SK-N-SH (cell line): ENCODE measurements around the gene BABAM1. TPM values are rescaled to one million over a fixed set of nuclear protein-coding genes. Genes with fewer than 3 reads are reported as not detected.
A peak's percentile ranks its signal among the peaks of the same experiment; 100 is the strongest.

Experiments
- CTCF ChIA-PET: fragments of 300-600, 350-600 bp; formaldehyde crosslinking; extraction: SDS; loops from one replicate; lab custom pipeline; 2021; lab: Yijun Ruan, JAX
- POLR2A ChIA-PET: fragments of 350-600 bp; sonication (Branson Sonifier 250); formaldehyde crosslinking; extraction: SDS; loops from one replicate; lab custom pipeline; 2020; ENCODE audit warnings: antibody characterized with exemption, inconsistent platforms; lab: Yijun Ruan, JAX
- DNase-seq: peaks from one replicate; pipeline ENCODE4 v3.0.0; 2012
- H2AFZ ChIP-seq: fragments of 200-600 bp; sonication (generic); 2 replicates; pipeline ENCODE4 v1.8.1; 2016; ENCODE audit warnings: antibody characterized with exemption, mild to moderate bottlenecking, low read depth
- H3F3A ChIP-seq: fragments of 200-600 bp; sonication (generic); replicated peaks from 2 replicates; pipeline ENCODE3; 2016; ENCODE audit warnings: antibody characterized with exemption, mild to moderate bottlenecking; ENCODE audit not compliant: insufficient read depth
- H3K27ac ChIP-seq, 2 experiments: fragments of 200-500 bp in 1 of 2; fragments of 200-600 bp in 1 of 2; sonication (Bioruptor generic) in 1 of 2; sonication (generic), shearing (Covaris generic) in 1 of 2; 2 replicates each; pipeline versions ENCODE4 v1.5.1 to v1.6.1; 2014 to 2016; ENCODE audit warnings: low read depth in 2 of 2, inconsistent platforms in 1 of 2, low read length in 1 of 2, mild to moderate bottlenecking in 1 of 2, mixed read lengths in 1 of 2
- H3K27me3 ChIP-seq: fragments of 200-600 bp; sonication (generic), shearing (Covaris generic); 2 replicates; pipeline ENCODE4 v1.6.1; 2016; ENCODE audit warnings: mixed run types; ENCODE audit not compliant: insufficient read depth
- H3K36me3 ChIP-seq, 2 experiments: fragments of 200-500 bp in 1 of 2; fragments of 200-600 bp in 1 of 2; sonication (Bioruptor generic) in 1 of 2; sonication (generic) in 1 of 2; replicated peaks in 1 of 2; 2 replicates each; pipeline versions ENCODE3 to v1.5.1; 2014 to 2016; ENCODE audit warnings: low read length in 1 of 2, mild to moderate bottlenecking in 1 of 2; ENCODE audit not compliant: insufficient read depth in 2 of 2, control insufficient read depth in 1 of 2
- H3K4me1 ChIP-seq, 2 experiments: fragments of 200-500 bp in 1 of 2; fragments of 200-600 bp in 1 of 2; sonication (Bioruptor generic) in 1 of 2; sonication (generic), shearing (Covaris generic) in 1 of 2; 2 replicates each; pipeline versions ENCODE4 v1.5.1 to v1.6.1; 2014 to 2016; ENCODE audit warnings: low read depth in 1 of 2, low read length in 1 of 2, mixed run types in 1 of 2; ENCODE audit not compliant: insufficient read depth in 2 of 2, control insufficient read depth in 1 of 2
- H3K4me2 ChIP-seq: fragments of 200-600 bp; sonication (generic), shearing (Covaris generic); 2 replicates; pipeline ENCODE4 v1.6.1; 2017; ENCODE audit warnings: mixed run types
- H3K4me3 ChIP-seq, 2 experiments: fragments of 200-500 bp in 1 of 2; fragments of 200-600 bp in 1 of 2; sonication (Bioruptor generic) in 1 of 2; sonication (generic), shearing (Covaris generic) in 1 of 2; 2 replicates each; pipeline versions ENCODE4 v1.5.1 to v1.8.1; 2014 to 2016; ENCODE audit warnings: low read depth in 2 of 2, inconsistent platforms in 1 of 2, low read length in 1 of 2, mild to moderate bottlenecking in 1 of 2, mixed read lengths in 1 of 2, moderate library complexity in 1 of 2
- H3K79me2 ChIP-seq: fragments of 200-600 bp; sonication (generic); 2 replicates; pipeline ENCODE4 v1.8.1; 2017; ENCODE audit warnings: mild to moderate bottlenecking; ENCODE audit not compliant: insufficient read depth
- H3K9ac ChIP-seq: fragments of 200-600 bp; sonication (generic); 2 replicates; pipeline ENCODE4 v1.6.1; 2017; ENCODE audit warnings: mixed run types
- H3K9me2 ChIP-seq: fragments of 200-600 bp; sonication (generic); 2 replicates; pipeline ENCODE4 v1.6.1; 2017; ENCODE audit warnings: mixed run types
- H3K9me3 ChIP-seq: fragments of 200-600 bp; sonication (generic); 2 replicates; pipeline ENCODE4 v1.6.1; 2017; ENCODE audit warnings: mixed run types, mild to moderate bottlenecking, moderate library complexity
- H4K20me1 ChIP-seq: fragments of 200-600 bp; sonication (generic); 2 replicates; pipeline ENCODE4 v1.6.1; 2017; ENCODE audit warnings: mild to moderate bottlenecking, mixed run types; ENCODE audit not compliant: insufficient read depth
- CHD2 ChIP-seq: fragments of 150-350 bp; IDR thresholded peaks from 2 replicates; pipeline ENCODE4 v1.6.1; 2018; ENCODE audit warnings: low read length; ENCODE audit not compliant: partially characterized antibody
- ELF1 ChIP-seq: IDR thresholded peaks from 2 replicates; pipeline ENCODE4 v1.4.0; 2012
- EP300 ChIP-seq, 2 experiments: IDR thresholded peaks; 2 replicates each; pipeline versions ENCODE4 v1.4.0 to v1.6.1; 2012; ENCODE audit warnings: borderline replicate concordance in 1 of 2, low read depth in 1 of 2, low read length in 1 of 2
- EZH2phosphoT487 ChIP-seq: fragments of 200-600 bp; sonication (generic); IDR thresholded peaks from 2 replicates; pipeline ENCODE4 v1.6.1; 2017; ENCODE audit warnings: low read depth, mixed run types, mild to moderate bottlenecking, antibody characterized with exemption, moderate library complexity, borderline replicate concordance
- FOSL2 ChIP-seq: IDR thresholded peaks from 2 replicates; pipeline ENCODE4 v1.4.0; 2012; ENCODE audit warnings: low read depth, mild to moderate bottlenecking, moderate library complexity, borderline replicate concordance
- FOXJ3 ChIP-seq: sonication (generic); formaldehyde crosslinking; IDR thresholded peaks from 2 replicates; pipeline ENCODE4 v1.5.1; 2020; ENCODE audit warnings: mild to moderate bottlenecking, missing genetic modification reagents
- FOXM1 ChIP-seq: IDR thresholded peaks from 2 replicates; pipeline ENCODE4 v1.4.0; 2012; ENCODE audit warnings: low read depth, mild to moderate bottlenecking
- GABPA ChIP-seq: IDR thresholded peaks from 2 replicates; pipeline ENCODE4 v1.4.0; 2012; ENCODE audit warnings: low read depth, mild to moderate bottlenecking
- MXI1 ChIP-seq: IDR thresholded peaks from 2 replicates; pipeline ENCODE4 v1.6.1; 2012; ENCODE audit warnings: mild to moderate bottlenecking, low read depth, low read length, improper control_type of control experiment
- NFIC ChIP-seq: IDR thresholded peaks from 2 replicates; pipeline ENCODE4 v1.4.0; 2012; ENCODE audit warnings: borderline replicate concordance
- NRF1 ChIP-seq: IDR thresholded peaks from 2 replicates; pipeline ENCODE4 v1.6.1; 2012; ENCODE audit warnings: low read depth, mild to moderate bottlenecking, low read length
- POLR2AphosphoS5 ChIP-seq: IDR thresholded peaks from 2 replicates; pipeline ENCODE4 v1.6.1; 2012; ENCODE audit warnings: low read depth, low read length
- RAD21 ChIP-seq: IDR thresholded peaks from 2 replicates; pipeline ENCODE4 v1.6.1; 2012; ENCODE audit warnings: mild to moderate bottlenecking, low read length
- RCOR1 ChIP-seq: fragments of 150-350 bp; IDR thresholded peaks from 2 replicates; pipeline ENCODE4 v1.6.1; 2017; ENCODE audit warnings: antibody characterized with exemption, low read length
- RFX5 ChIP-seq: IDR thresholded peaks from 2 replicates; pipeline ENCODE4 v1.6.1; 2012; ENCODE audit warnings: mild to moderate bottlenecking, improper control_type of control experiment, low read length
- RXRA ChIP-seq: IDR thresholded peaks from 2 replicates; pipeline ENCODE4 v1.4.0; 2012; ENCODE audit warnings: low read depth, mild to moderate bottlenecking, borderline replicate concordance
- SIN3A ChIP-seq: IDR thresholded peaks from 2 replicates; pipeline ENCODE4 v1.6.1; 2012; ENCODE audit warnings: low read depth, mild to moderate bottlenecking, low read length, moderate library complexity, borderline replicate concordance
- TAF1 ChIP-seq: IDR thresholded peaks from 2 replicates; pipeline ENCODE4 v1.6.1; 2012; ENCODE audit warnings: low read depth, mild to moderate bottlenecking, low read length, moderate library complexity, borderline replicate concordance
- TCF12 ChIP-seq: IDR thresholded peaks from 2 replicates; pipeline ENCODE4 v1.4.0; 2012
- TEAD4 ChIP-seq: IDR thresholded peaks from 2 replicates; pipeline ENCODE4 v1.4.0; 2012; ENCODE audit warnings: mild to moderate bottlenecking, borderline replicate concordance; ENCODE audit not compliant: insufficient read depth
- YY1 ChIP-seq: IDR thresholded peaks from 2 replicates; pipeline ENCODE4 v1.4.0; 2012; ENCODE audit warnings: low read depth, mild to moderate bottlenecking
- WGBS: methylation state at CpG from one replicate; pipeline ENCODE4 v1.1.6; 2017; ENCODE audit warnings: low lambda C conversion rate; 5-methylcytosine and 5-hydroxymethylcytosine counted together
- polyA plus RNA-seq, 3 experiments: library from polyadenylated mRNA; depleted of rRNA; stranded (reverse); fragments of >200 nt; gene quantifications; 2 replicates each; pipeline ENCODE4 v1.2.3, GENCODE V29; 2012
- TF ChIP-seq, protein P1 (sequence below): fragments of 150-350 bp; IDR thresholded peaks from 2 replicates; pipeline ENCODE4 v1.6.1; 2017; ENCODE audit warnings: antibody characterized with exemption, low read length, low read depth, borderline replicate concordance
- TF ChIP-seq, protein P2 (sequence below): IDR thresholded peaks from 2 replicates; pipeline ENCODE4; 2012
- TF ChIP-seq, protein P3 (sequence below): IDR thresholded peaks from 2 replicates; pipeline ENCODE4 v1.4.0; 2012; ENCODE audit warnings: low read depth
- TF ChIP-seq, protein P4 (sequence below): fragments of 150-350 bp; IDR thresholded peaks from 2 replicates; pipeline ENCODE4 v1.6.1; 2016; ENCODE audit warnings: mild to moderate bottlenecking, low read depth, low read length
- TF ChIP-seq, protein P5 (sequence below): IDR thresholded peaks from 2 replicates; pipeline ENCODE4 v1.4.0; 2012; ENCODE audit warnings: low read depth, borderline replicate concordance
- TF ChIP-seq, protein P6 (sequence below): fragments of 200-600 bp; sonication (generic); IDR thresholded peaks from 2 replicates; pipeline ENCODE4 v1.6.1; 2017; ENCODE audit warnings: antibody characterized with exemption, mild to moderate bottlenecking, moderate library complexity

Gene BABAM1
- polyA plus RNA-seq, 1 of the 3 experiments (the other 2 are of a cell fraction): 192 TPM

DNA sequence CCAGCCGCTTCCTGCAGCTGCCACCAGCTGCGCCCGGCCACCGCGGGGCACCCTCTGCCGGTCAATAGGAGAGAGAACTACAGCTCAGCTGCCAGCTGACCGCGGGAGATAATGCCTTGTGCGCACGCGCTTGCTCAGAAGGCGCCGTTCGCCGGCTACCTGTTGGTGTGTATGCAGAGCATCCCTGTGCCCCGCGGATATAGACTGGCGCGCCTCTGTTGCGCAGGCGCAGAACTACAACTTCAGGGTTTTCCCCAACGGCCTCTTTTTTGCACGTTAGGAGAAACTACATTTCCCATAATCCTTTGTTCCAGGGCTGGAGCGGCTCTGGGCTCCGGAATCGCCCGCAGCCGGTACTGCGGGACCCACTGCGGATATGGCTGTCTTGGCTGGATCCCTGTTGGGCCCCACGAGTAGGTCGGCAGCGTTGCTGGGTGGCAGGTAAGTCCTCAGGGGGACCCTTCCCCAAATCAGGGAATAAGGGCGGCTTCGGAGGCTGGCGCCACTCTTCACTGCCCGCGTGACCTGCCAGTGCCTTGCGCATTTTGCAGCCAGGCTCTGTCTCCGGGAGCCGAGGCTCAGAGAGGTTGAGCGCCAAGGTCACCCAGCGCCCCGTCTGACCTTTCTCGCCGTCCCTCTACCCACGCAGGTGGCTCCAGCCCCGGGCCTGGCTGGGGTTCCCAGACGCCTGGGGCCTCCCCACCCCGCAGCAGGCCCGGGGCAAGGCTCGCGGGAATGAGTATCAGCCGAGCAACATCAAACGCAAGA, 38.5 kb downstream of the BABAM1 start, which contains the start of gene MRPL34:
Gene MRPL34, plus strand, starts transcription at position 356 of the 768 bp plus-strand sequence. Its CDS starts 21 bp downstream, at position 377.
- peak; percentile 90 for DNase-seq
- H2AFZ ChIP-seq: peak within 1 kb of the TSS; percentile 87
- H3K27ac ChIP-seq: peak within 1 kb of the TSS; percentile 72 to 96
- peaks cover 18% of the 10 kb centered on the region for H3F3A ChIP-seq
- CTCF ChIA-PET: interaction anchor here (0.6 to 2.1 kb wide), 14 partner anchors 9 to 253 kb away, joined by 3 to 20 read pairs (median 3); no protein-coding TSS in a partner anchor
- no peaks in the 10 kb centered on the region for H3K9me3 ChIP-seq
- peak within 1 kb of the TSS; percentile 76 for H3K9ac ChIP-seq
- peaks cover 12 to 37% of the 10 kb centered on the region in 2 experiments for H3K4me1 ChIP-seq
- no peaks in the 10 kb centered on the region for H3K36me3 ChIP-seq
- no peaks in the 10 kb centered on the region for H4K20me1 ChIP-seq
- no peaks in the 10 kb centered on the region for H3K27me3 ChIP-seq
- TF ChIP-seq, protein P1, sequence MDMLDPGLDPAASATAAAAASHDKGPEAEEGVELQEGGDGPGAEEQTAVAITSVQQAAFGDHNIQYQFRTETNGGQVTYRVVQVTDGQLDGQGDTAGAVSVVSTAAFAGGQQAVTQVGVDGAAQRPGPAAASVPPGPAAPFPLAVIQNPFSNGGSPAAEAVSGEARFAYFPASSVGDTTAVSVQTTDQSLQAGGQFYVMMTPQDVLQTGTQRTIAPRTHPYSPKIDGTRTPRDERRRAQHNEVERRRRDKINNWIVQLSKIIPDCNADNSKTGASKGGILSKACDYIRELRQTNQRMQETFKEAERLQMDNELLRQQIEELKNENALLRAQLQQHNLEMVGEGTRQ: no peak
- TF ChIP-seq MXI1 (peak; percentile 91), EZH2phosphoT487 (no peak), GABPA (peak; percentile 47; the same call in 1 of the 2 replicates), NRF1 (peak; percentile 93), CHD2 (peak; percentile 88), RCOR1 (peak; percentile 28; the same call in 1 of the 2 replicates), TEAD4 (0 out of 2 replicates have a peak, but pooled peaks have one; percentile 7), FOXJ3 (CRISPR knock-in tag) (0 out of 2 replicates have a peak, but pooled peaks have one; percentile 58), RXRA (0 out of 2 replicates have a peak, but pooled peaks have one; percentile 9), SIN3A (no peak), RAD21 (peak; percentile 46; the same call in 1 of the 2 replicates), RFX5 (no peak), ELF1 (peak; percentile 27; the same call in 1 of the 2 replicates), FOXM1 (0 out of 2 replicates have a peak, but pooled peaks have one; percentile 24), YY1 (peak; percentile 76), TCF12 (no peak), NFIC (no peak), TAF1 (peak; percentile 49), EP300 (IDR thresholded peaks at IDR 0.05; ENCODE audit: borderline replicate concordance in 1 of 2, low read depth in 1 of 2, low read length in 1 of 2) (peak in 1 of 2 experiments; percentile 54; a peak in 1 of 4 replicates), POLR2AphosphoS5 (peak; percentile 81), FOSL2 (no peak)
- TF ChIP-seq, protein P2, sequence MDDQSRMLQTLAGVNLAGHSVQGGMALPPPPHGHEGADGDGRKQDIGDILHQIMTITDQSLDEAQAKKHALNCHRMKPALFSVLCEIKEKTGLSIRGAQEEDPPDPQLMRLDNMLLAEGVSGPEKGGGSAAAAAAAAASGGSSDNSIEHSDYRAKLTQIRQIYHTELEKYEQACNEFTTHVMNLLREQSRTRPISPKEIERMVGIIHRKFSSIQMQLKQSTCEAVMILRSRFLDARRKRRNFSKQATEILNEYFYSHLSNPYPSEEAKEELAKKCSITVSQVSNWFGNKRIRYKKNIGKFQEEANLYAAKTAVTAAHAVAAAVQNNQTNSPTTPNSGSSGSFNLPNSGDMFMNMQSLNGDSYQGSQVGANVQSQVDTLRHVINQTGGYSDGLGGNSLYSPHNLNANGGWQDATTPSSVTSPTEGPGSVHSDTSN: peak; percentile 83; the same call in 1 of the 2 replicates
- TF ChIP-seq, protein P3, sequence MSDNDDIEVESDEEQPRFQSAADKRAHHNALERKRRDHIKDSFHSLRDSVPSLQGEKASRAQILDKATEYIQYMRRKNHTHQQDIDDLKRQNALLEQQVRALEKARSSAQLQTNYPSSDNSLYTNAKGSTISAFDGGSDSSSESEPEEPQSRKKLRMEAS: no peak; the same call in 1 of the 2 replicates
- TF ChIP-seq, protein P4, sequence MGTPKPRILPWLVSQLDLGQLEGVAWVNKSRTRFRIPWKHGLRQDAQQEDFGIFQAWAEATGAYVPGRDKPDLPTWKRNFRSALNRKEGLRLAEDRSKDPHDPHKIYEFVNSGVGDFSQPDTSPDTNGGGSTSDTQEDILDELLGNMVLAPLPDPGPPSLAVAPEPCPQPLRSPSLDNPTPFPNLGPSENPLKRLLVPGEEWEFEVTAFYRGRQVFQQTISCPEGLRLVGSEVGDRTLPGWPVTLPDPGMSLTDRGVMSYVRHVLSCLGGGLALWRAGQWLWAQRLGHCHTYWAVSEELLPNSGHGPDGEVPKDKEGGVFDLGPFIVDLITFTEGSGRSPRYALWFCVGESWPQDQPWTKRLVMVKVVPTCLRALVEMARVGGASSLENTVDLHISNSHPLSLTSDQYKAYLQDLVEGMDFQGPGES: peak; percentile 1; the same call in 1 of the 2 replicates
- TF ChIP-seq, protein P5, sequence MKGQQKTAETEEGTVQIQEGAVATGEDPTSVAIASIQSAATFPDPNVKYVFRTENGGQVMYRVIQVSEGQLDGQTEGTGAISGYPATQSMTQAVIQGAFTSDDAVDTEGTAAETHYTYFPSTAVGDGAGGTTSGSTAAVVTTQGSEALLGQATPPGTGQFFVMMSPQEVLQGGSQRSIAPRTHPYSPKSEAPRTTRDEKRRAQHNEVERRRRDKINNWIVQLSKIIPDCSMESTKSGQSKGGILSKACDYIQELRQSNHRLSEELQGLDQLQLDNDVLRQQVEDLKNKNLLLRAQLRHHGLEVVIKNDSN: peak; percentile 82
- TF ChIP-seq, protein P6, sequence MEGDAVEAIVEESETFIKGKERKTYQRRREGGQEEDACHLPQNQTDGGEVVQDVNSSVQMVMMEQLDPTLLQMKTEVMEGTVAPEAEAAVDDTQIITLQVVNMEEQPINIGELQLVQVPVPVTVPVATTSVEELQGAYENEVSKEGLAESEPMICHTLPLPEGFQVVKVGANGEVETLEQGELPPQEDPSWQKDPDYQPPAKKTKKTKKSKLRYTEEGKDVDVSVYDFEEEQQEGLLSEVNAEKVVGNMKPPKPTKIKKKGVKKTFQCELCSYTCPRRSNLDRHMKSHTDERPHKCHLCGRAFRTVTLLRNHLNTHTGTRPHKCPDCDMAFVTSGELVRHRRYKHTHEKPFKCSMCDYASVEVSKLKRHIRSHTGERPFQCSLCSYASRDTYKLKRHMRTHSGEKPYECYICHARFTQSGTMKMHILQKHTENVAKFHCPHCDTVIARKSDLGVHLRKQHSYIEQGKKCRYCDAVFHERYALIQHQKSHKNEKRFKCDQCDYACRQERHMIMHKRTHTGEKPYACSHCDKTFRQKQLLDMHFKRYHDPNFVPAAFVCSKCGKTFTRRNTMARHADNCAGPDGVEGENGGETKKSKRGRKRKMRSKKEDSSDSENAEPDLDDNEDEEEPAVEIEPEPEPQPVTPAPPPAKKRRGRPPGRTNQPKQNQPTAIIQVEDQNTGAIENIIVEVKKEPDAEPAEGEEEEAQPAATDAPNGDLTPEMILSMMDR: peak; percentile 77
- TF ChIP-seq, all 33 proteins: peak for 19
- Histone ChIP-seq H3K4me3 (peak within 1 kb of the TSS; percentile 73 to 86), H3K4me2 (peak within 1 kb of the TSS; percentile 92), H3K9me2 (no peaks in the 10 kb centered on the region), H3K79me2 (peaks cover 34% of the 10 kb centered on the region)
- POLR2A ChIA-PET: interaction anchor here (0.6 to 1.6 kb wide), 5 partner anchors 13 to 91 kb away, joined by 3 to 7 read pairs (median 4); partner anchors contain the start of gene USE1
- 0% methylated on average over 1 of the region's 55 CpGs for WGBS
